Ovary (tissue), 9 donors: ENCODE data around the gene BTBD9. TPM values are rescaled to one million over a fixed set of nuclear protein-coding genes. Genes with fewer than 3 reads are reported as not detected.

Source experiments
- DNase-seq, 5 donors: peaks; one replicate each; pipeline ENCODE4 v3.0.0-alpha.2; 2019 to 2020
- H3K27ac ChIP-seq, 2 donors: fragments of 200-600 bp; one replicate each; pipeline versions ENCODE4 v1.5.1 to v1.8.0; 2019 to 2022
- H3K27me3 ChIP-seq: fragments of 200-600 bp; one replicate; pipeline ENCODE4 v1.8.0; 2022
- H3K36me3 ChIP-seq: fragments of 200-600 bp; sonication (generic); one replicate; pipeline ENCODE4 v1.5.1; 2019
- H3K4me1 ChIP-seq: one replicate; pipeline ENCODE4 v1.8.1; 2013; ENCODE audit warnings: mild to moderate bottlenecking, moderate library complexity; ENCODE audit not compliant: insufficient read depth
- H3K4me3 ChIP-seq: fragments of 200-600 bp; sonication (generic); one replicate; pipeline ENCODE4 v1.5.1; 2017
- H3K9me3 ChIP-seq, 2 donors: fragments of 200-600 bp in 1 of 2; sonication (generic) in 1 of 2; one replicate each; pipeline versions ENCODE4 v1.5.1 to v1.8.1; 2013 to 2019; ENCODE audit warnings: mild to moderate bottlenecking in 1 of 2, moderate library complexity in 1 of 2
- EP300 ChIP-seq: sonication (generic); formaldehyde crosslinking; IDR thresholded peaks from one replicate; pipeline ENCODE4 v1.6.1; 2017; ENCODE audit warnings: antibody characterized with exemption
- POLR2A ChIP-seq: fragments of 450-650 bp; IDR thresholded peaks from one replicate; pipeline ENCODE4 v1.6.1; 2017; ENCODE audit warnings: antibody characterized with exemption, mild to moderate bottlenecking, moderate library complexity
- WGBS, 3 donors: extraction: QIAGEN DNeasy Blood & Tissue Kit in 1 of 3; methylation state at CpG; one replicate each; pipeline versions ENCODE4 v1.1.5 to v1.1.7; 2013 to 2017; 5-methylcytosine and 5-hydroxymethylcytosine counted together
- intact Hi-C, 4 donors: fragments of 100-400 bp; cut with DNase I; formaldehyde crosslinking; loops; one replicate each; pipeline versions ENCODE4 v1.11.0 to v1.15.1; 2022 to 2023
- polyA plus RNA-seq, 2 donors: library from polyadenylated mRNA; stranded (reverse); fragments of 200-250 nt in 1 of 2; fragments of 350-450 nt in 1 of 2; fragmentation: Illumina TruSeq in 1 of 2; extraction: RNeasy Lipid Tissue Mini Kit (QIAGEN cat#74804) in 1 of 2; gene quantifications; one replicate each; pipeline ENCODE4 v1.2.3, GENCODE V29; 2013 to 2014
- total RNA-seq, 7 donors: library from RNA; depleted of rRNA in 2 of 7; stranded (reverse); fragments of >200 nt in 2 of 7; fragmentation: NEBNext Ultra II Directional in 3 of 7; extraction: Animal tissue kit (Norgen Biotek cat#: 25700) in 3 of 7; gene quantifications; one replicate each; pipeline versions ENCODE4 v1.1.0 to v1.2.4, GENCODE V29; 2016 to 2023
- TF ChIP-seq, protein P1 (sequence below), 3 donors: fragments of 450-650 bp in 2 of 3; fragments of 200-600 bp in 1 of 3; IDR thresholded peaks; one replicate each; pipeline versions ENCODE4 v1.5.1 to v1.8.0; 2016 to 2022; ENCODE audit warnings: antibody characterized with exemption in 3 of 3, mild to moderate bottlenecking in 1 of 3
- donor health status: DM: no; HTN: no; CAD: no; lungs with moderate emphysema.
- donor health status: DM: no; HTN: no; CAD: no.
- donor health status: Bipolar disorder and iron deficiency.
- donor health status: DM: yes; HTN: yes; CAD: no.
- donor health status: DM: no; HTN: no; CAD: no.
- donor health status: DM: yes; HTN: yes; CAD: no.

Gene BTBD9
- total and polyA plus RNA-seq, 9 donors: 7.2 to 28.8 (median 21.0) TPM

DNA sequence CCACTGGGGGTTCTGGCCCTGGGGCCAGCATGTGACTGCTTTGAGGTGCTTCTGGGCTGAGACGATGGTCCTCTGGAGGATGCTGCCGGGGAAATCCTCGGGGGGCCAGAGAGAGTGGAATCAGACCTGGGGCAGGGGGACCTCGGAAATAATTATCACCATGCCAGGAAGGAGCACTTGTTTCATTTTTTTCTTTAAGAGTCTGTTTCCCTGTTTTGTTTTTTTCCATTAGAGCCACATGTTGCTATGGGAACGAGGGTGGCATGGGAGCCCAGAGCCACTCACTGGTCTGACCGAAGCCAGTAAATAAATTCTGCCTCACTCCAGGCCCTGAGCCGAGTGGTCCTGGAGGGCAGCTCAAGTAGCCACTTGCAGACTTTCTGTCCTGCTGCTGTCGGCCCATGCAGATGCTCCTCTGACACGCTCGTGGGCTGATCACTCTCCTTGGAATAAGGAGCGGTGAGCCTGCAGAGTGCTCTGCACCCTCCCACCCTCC, 455.1 kb downstream of the BTBD9 start:
- H3K27me3 ChIP-seq: no peaks in the 10 kb centered on the region
- H3K4me1 ChIP-seq: no peaks in the 10 kb centered on the region
- intact Hi-C loops: no loop called here
- H3K36me3 ChIP-seq: no peaks in the 10 kb centered on the region
- TF ChIP-seq, protein P1, sequence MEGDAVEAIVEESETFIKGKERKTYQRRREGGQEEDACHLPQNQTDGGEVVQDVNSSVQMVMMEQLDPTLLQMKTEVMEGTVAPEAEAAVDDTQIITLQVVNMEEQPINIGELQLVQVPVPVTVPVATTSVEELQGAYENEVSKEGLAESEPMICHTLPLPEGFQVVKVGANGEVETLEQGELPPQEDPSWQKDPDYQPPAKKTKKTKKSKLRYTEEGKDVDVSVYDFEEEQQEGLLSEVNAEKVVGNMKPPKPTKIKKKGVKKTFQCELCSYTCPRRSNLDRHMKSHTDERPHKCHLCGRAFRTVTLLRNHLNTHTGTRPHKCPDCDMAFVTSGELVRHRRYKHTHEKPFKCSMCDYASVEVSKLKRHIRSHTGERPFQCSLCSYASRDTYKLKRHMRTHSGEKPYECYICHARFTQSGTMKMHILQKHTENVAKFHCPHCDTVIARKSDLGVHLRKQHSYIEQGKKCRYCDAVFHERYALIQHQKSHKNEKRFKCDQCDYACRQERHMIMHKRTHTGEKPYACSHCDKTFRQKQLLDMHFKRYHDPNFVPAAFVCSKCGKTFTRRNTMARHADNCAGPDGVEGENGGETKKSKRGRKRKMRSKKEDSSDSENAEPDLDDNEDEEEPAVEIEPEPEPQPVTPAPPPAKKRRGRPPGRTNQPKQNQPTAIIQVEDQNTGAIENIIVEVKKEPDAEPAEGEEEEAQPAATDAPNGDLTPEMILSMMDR (IDR thresholded peaks at IDR 0.05): no peak
- TF ChIP-seq POLR2A (no peak), EP300 (no peak)
- H3K27ac ChIP-seq: no peak overlapping the region
- WGBS, 3 donors: 84 to 91% (median 86%) methylated on average over 11 of the region's 11 CpGs
- DNase-seq: no peak
- H3K4me3 ChIP-seq: no peak overlapping the region
- H3K9me3 ChIP-seq: no peaks in the 10 kb centered on the region

DNA sequence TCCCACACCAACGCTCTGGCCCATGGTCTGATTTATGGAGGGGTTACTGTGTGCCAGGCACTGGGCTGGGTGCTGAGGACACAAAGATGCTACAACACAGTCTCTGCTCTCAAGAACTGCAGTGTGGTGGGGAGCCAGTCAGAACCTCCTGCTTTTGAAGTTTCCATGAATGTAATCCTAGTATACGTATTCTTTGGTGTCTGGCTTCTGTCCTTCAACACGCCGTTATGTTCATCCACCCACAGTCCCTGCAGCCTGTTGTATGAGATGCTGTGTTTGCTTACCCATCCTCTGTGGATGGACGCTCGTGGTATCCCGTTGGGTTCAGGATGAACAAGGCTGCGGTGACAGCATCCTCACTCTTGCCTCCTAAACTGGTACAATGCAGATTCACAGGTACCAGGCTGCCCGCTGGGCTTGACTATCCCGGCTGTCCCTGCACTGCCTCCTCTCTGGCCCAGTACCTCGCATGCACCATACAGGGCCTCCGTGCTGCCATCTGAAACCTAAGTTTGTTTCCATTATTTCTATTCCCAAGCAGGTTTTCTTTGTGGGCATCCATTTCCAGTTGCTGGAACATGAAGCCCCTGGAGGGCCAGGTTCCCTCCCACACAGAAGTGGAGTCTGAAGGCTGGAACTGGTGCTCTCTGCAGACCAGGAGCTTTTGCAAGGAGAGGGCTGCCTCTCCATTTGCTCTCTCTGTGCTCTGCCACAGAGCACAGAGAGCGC, 455.7 kb downstream of the BTBD9 start:
- TF ChIP-seq, protein P1 (IDR thresholded peaks at IDR 0.05): no peak
- TF ChIP-seq EP300: no peak
- no peak for TF ChIP-seq POLR2A
- DNase-seq: no peak
- intact Hi-C loops: no loop called here

DNA sequence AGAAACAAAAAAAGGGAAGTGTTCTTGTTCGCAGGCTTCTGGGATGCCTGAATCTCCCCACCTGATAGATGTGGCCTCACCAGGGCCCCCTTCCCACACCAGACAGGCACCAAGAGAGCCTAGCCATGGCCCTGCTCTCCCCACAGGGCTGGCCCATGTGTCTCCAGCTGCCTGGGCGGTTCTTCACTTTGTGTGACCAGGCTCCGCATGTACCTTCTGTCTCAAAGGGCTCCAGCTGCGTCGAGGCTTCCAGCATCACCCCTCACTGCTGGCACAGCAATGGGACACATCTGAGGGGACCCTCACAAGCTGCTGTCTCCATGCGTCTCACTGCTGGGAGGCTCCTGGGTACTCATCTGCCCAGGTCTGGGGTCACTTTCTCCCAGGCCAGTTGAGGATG, 457.3 kb downstream of the BTBD9 start:
- Histone ChIP-seq H3K36me3 (no peaks in the 10 kb centered on the region), H3K27me3 (no peaks in the 10 kb centered on the region), H3K27ac (no peak overlapping the region), H3K4me1 (no peaks in the 10 kb centered on the region), H3K9me3 (no peaks in the 10 kb centered on the region), H3K4me3 (no peak overlapping the region)
- DNase-seq: no peak
- intact Hi-C loops: no loop called here
- TF ChIP-seq EP300 (no peak), POLR2A (no peak)
- TF ChIP-seq, protein P1 (IDR thresholded peaks at IDR 0.05): no peak
- WGBS, 3 donors: 92 to 96% (median 94%) methylated on average over 6 of the region's 6 CpGs

More for the DNA sequence above, 455.7 kb downstream of the BTBD9 start:
- no peaks in the 10 kb centered on the region for H3K36me3 ChIP-seq
- no peaks in the 10 kb centered on the region for H3K4me1 ChIP-seq
- no peak overlapping the region for H3K4me3 ChIP-seq
- no peak overlapping the region for H3K27ac ChIP-seq
- no peaks in the 10 kb centered on the region for H3K9me3 ChIP-seq
- H3K27me3 ChIP-seq: no peaks in the 10 kb centered on the region
- WGBS, 3 donors: 84 to 96% (median 95%) methylated on average over 13 of the region's 13 CpGs

DNA sequence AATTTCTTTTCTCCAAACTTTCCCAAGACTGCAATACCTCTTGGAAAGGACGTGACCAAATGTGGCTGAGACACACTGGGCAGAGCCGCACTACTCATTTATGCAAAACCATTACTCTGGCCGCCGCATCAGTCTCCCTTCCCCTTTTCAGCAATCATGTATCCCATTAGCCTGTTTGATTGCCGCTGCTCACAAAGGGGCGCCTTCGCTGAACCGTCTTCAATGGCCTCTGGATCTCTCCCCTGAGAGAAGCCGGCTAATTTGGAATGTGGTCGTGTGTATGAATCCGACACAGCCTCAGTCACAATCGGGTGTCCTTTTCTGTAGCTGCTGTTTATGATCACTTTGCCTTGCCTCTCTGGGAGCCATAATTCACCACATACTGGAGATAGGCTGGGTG, 459.1 kb downstream of the BTBD9 start:
- intact Hi-C loops: no loop called here
- H3K27me3 ChIP-seq: no peaks in the 10 kb centered on the region
- no peak overlapping the region for H3K4me3 ChIP-seq
- H3K27ac ChIP-seq: no peak overlapping the region
- WGBS, 3 donors: 90 to 96% (median 94%) methylated on average over 12 of the region's 12 CpGs
- no peak for TF ChIP-seq POLR2A
- TF ChIP-seq, protein P1 (IDR thresholded peaks at IDR 0.05): no peak
- TF ChIP-seq EP300: no peak
- no peaks in the 10 kb centered on the region for H3K36me3 ChIP-seq
- peak in 3 of 5 donors; percentile 4 to 8 (median 5) for DNase-seq
- no peaks in the 10 kb centered on the region for H3K4me1 ChIP-seq
- no peaks in the 10 kb centered on the region for H3K9me3 ChIP-seq
